Activated naive CD8-positive, alpha-beta T cell (primary cell): ENCODE data around the gene TPR.
"Not testable (repeated sequence)": the region's sequence is repeated elsewhere in the genome, so short reads cannot be mapped to it uniquely, and the experiment has no call there.

ENCODE experiments used
- H3K27ac Mint-ChIP-seq: one replicate; pipeline ENCODE4 v1.8.0; 2021; ENCODE audit warnings: mixed read lengths
- H3K27me3 Mint-ChIP-seq: one replicate; pipeline ENCODE4 v1.8.0; 2021; ENCODE audit warnings: mixed read lengths
- H3K36me3 Mint-ChIP-seq: one replicate; pipeline ENCODE4 v1.8.0; 2021; ENCODE audit warnings: mixed read lengths
- H3K4me1 Mint-ChIP-seq: one replicate; pipeline ENCODE4 v1.8.0; 2021; ENCODE audit warnings: low read depth, mixed read lengths
- H3K4me3 Mint-ChIP-seq: one replicate; pipeline ENCODE4 v1.8.0; 2021; ENCODE audit warnings: mild to moderate bottlenecking, mixed read lengths
- H3K9me3 Mint-ChIP-seq: one replicate; pipeline ENCODE4 v1.8.0; 2021; ENCODE audit warnings: low read depth, mixed read lengths

TPR gene

DNA sequence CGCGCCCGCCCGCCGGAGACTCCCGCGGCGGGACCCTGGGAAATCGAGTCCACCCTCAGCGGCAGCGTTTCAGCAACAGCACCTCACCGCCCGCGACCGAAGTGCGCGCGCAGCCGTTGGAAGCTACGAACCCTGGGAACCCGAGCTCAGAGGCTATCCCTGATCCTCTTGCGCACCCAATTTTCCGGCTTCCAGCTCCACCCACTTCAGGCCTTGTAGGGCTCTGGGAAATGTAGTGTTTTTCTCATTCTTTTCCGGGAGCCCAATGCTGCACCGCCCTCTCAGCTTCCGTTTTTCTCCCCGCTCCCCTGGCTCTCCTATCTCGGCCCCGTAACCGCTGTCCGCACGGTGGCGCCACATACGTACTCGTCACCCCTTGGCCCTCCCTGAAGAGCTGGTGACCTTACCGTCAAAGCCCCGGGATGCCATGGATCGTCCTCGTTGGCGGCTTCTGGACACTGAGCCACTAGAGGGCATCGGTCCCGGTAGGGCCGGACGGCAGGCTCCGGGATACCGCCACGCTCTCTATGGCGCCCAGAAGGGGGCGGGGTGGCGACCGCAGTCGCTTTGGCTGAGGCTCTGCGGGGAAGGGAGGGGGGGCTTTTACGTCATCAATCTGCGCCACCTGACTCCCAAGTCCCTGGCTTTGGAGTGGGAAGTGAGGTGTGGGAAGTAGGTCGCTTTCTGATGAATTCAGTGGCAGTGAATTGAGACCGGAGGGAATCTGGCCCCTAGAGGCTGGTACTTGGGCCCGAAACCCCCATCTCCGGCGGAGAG, at the start of gene TPR, which contains the start of gene ODR4:
Gene TPR, minus strand, starts transcription at position 102 of the 777 bp plus-strand sequence. CDS start 225 bp downstream, outside the sequence.
Gene ODR4, plus strand, starts transcription at position 687 of the 777 bp plus-strand sequence. CDS start 3,948 bp downstream, outside the sequence.
- peaks cover 47% of the 10 kb centered on the region for H3K4me1 Mint-ChIP-seq

DNA sequence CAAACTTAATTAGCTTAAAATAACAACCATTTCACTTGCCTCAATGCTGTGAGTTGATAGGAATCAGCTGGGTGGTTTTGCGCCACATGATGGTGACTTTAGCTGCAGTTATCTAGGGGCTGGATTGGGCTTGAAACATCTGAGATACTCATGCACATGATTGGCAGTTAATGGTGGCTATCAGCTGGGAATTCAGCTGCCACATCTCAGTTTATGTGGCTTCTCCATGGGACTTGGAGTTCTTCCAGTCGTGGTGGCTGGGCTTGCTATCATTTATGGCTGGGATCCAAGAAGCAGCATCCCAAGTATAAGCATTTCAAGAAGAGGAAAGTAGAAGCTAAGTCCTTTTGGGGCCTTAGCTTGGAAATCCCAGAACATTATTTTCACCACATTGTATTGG, 49.5 kb upstream of the TPR start:
- H3K4me3 Mint-ChIP-seq: no peak overlapping the region
- H3K9me3 Mint-ChIP-seq: no peaks in the 10 kb centered on the region
- peaks cover 8% of the 10 kb centered on the region for H3K4me1 Mint-ChIP-seq
- no peak overlapping the region for H3K27ac Mint-ChIP-seq
- peaks cover 23% of the 10 kb centered on the region for H3K36me3 Mint-ChIP-seq
- H3K27me3 Mint-ChIP-seq: no peaks in the 10 kb centered on the region

More for the DNA sequence above, at the start of gene TPR, which contains the start of gene ODR4:
- peak within 1 kb of the TSS; percentile 95 for H3K27ac Mint-ChIP-seq
- peak within 1 kb of the TSS; percentile 96 for H3K4me3 Mint-ChIP-seq
- H3K36me3 Mint-ChIP-seq: peaks cover 5% of the 10 kb centered on the region
- no peaks in the 10 kb centered on the region for H3K9me3 Mint-ChIP-seq
- no peaks in the 10 kb centered on the region for H3K27me3 Mint-ChIP-seq

DNA sequence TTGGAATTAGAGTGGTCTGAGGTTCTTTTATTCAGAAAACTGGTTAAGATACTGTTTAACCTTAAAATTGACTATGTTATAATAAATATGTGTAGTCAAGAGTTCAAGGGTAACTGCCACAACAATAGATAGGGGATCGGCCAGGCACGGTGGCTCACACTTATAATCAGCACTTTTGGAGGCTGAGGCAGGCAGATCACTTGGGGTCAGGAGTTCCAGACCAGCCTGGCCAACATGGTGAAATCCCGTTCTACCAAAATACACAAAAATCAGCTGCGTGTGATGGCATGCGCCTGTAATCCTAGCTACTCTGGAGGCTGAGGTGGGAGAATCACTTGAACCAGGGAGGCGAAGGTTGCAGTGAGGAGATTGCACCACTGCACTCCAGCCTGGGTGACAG, 46.4 kb upstream of the TPR start:
- Mint-ChIP-seq H3K4me1 (peaks cover 8% of the 10 kb centered on the region), H3K36me3 (peaks cover 26% of the 10 kb centered on the region), H3K4me3 (no peak overlapping the region), H3K9me3 (no peaks in the 10 kb centered on the region), H3K27ac (no peak overlapping the region), H3K27me3 (no peaks in the 10 kb centered on the region)

DNA sequence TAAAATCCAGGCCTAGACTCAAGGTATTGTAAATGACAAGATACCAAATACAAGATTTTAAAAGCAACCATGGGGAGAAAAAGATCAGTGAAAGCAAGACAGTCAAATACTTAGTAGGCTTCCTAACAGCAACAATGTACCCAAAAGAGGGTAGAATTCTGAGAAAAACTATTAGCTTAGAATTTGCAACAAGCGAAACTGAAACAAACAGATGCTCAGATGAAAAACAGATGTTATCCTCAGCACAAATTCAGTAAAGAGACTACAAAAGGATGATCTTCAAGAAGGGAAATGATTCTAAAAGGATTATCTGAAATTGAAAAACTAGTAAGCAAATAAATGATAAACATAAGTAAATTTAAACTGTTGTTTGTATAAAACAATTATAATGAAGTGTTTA, 45.9 kb upstream of the TPR start:
- peaks cover 8% of the 10 kb centered on the region for H3K4me1 Mint-ChIP-seq
- no peaks in the 10 kb centered on the region for H3K9me3 Mint-ChIP-seq
- no peak overlapping the region for H3K27ac Mint-ChIP-seq
- H3K36me3 Mint-ChIP-seq: peaks cover 23% of the 10 kb centered on the region
- no peaks in the 10 kb centered on the region for H3K27me3 Mint-ChIP-seq
- H3K4me3 Mint-ChIP-seq: no peak overlapping the region

DNA sequence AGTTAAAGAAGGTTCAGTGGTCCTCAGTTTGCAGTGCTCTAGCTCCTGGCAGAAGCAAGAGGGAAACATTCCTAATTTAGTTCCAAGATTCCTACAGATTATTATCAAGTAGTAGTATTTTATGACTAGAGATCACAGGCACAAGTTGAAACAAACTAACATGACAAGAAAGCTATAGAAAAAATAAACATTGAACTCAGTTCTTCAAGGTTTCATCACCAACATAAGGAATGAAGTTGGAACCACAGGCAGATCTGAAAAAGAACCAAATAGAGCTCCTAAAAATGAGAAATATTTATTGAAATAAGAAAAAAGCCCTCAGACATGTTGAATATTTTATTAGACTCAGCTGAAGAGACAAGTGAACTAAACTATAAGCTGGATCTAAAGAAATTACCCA, 45.3 kb upstream of the TPR start:
- no peak overlapping the region for H3K4me3 Mint-ChIP-seq
- no peak overlapping the region for H3K27ac Mint-ChIP-seq
- H3K9me3 Mint-ChIP-seq: no peaks in the 10 kb centered on the region
- no peaks in the 10 kb centered on the region for H3K27me3 Mint-ChIP-seq
- H3K36me3 Mint-ChIP-seq: peaks cover 23% of the 10 kb centered on the region
- peaks cover 8% of the 10 kb centered on the region for H3K4me1 Mint-ChIP-seq

DNA sequence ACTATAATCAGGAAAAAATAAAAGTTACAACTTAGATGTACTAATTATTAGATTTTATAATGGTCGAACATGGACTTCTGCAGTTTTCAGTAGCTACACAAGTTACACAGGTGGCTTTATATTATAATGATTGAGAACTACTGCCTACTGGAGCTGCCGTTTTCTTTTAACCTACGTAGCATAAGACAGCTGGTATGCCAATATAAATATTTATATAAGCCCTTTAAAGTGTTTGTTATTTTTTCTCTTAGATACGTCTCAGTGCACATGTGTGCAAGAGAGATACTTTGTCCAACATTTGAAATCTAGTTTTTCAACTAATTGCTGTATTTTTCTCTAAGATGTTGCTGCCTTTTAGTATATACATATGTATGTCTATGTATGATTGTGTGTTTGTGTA, 43.5 kb upstream of the TPR start:
- peak overlapping the region; percentile 73 for H3K27ac Mint-ChIP-seq
- no peaks in the 10 kb centered on the region for H3K27me3 Mint-ChIP-seq
- peaks cover 8% of the 10 kb centered on the region for H3K4me1 Mint-ChIP-seq
- H3K36me3 Mint-ChIP-seq: peaks cover 23% of the 10 kb centered on the region
- H3K9me3 Mint-ChIP-seq: no peaks in the 10 kb centered on the region
- H3K4me3 Mint-ChIP-seq: no peak overlapping the region

DNA sequence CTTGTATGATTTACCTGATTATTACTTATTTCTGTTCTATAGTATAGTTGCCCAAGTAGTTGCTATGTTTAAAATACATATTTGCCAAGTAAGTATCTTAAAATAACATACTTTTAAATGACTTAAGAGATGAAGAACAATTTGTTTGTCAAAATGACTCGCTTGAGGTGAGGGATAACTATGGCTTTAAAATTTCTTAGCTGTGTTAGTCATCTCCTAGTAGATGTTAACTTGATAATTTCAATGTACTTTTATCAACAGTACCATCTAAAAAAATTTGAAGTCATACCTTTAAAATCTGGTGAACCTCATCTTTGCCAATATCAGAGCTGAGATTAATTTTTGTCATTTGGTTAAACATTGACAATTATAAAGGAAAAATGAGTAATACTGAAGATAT, 38.3 kb upstream of the TPR start:
- Mint-ChIP-seq H3K27me3 (no peaks in the 10 kb centered on the region), H3K36me3 (no peaks in the 10 kb centered on the region), H3K27ac (no peak overlapping the region), H3K4me3 (no peak overlapping the region), H3K4me1 (no peaks in the 10 kb centered on the region), H3K9me3 (no peaks in the 10 kb centered on the region)

DNA sequence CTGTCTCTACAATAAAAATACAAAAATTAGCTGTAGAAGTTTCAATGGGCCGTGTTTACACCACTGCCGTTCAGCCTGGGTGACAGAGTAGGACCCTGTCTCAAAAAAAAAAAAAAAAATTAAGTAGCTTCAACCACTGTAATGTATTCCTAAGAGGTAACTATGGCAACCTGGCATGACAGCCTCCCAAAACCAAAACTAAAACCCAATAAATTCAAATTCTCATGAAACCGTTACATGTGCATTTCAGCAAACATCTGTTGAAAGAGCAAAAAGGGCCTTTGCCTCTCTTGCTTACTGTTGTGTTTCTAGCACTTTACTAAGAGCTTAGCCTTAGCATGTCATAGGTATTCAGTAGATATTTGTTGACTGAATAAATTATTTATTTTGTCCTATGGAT, 34.0 kb upstream of the TPR start:
- H3K4me1 Mint-ChIP-seq: peaks cover 2% of the 10 kb centered on the region
- H3K36me3 Mint-ChIP-seq: peaks cover 6% of the 10 kb centered on the region
- H3K4me3 Mint-ChIP-seq: no peak overlapping the region

DNA sequence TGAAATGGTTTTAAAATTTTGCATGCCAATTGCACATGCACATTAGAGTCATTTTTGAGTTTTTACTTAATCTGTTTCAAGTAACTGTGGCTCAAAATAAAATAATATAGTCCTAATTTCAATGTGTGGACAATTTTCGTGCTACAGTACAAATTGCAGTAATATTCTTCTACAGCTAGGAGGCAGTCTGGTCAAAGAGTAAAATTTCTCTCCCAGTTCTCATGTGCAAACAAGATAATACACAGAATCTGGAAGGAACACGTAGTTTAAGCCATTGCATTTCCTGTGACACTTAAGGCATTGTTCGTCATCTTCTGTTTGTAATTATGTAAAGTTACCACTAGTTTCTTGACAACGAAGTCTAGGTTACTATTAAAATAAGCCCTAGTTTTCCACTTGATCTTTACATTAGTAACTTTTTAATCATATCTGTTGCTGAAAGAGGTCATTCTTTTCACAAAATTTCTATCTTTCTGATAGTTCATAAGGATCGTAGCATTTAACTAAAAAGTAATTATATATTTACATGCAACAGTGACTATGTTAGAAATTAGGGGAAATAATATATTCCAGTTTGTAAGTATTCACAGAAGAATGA, 29.5 kb upstream of the TPR start:
- Mint-ChIP-seq H3K4me1 (peaks cover 2% of the 10 kb centered on the region), H3K9me3 (no peaks in the 10 kb centered on the region), H3K27ac (no peak overlapping the region), H3K27me3 (no peaks in the 10 kb centered on the region), H3K4me3 (no peak overlapping the region), H3K36me3 (peaks cover 9% of the 10 kb centered on the region)

More for the DNA sequence above, 34.0 kb upstream of the TPR start:
- Mint-ChIP-seq H3K9me3 (no peaks in the 10 kb centered on the region), H3K27me3 (no peaks in the 10 kb centered on the region), H3K27ac (no peak overlapping the region)

DNA sequence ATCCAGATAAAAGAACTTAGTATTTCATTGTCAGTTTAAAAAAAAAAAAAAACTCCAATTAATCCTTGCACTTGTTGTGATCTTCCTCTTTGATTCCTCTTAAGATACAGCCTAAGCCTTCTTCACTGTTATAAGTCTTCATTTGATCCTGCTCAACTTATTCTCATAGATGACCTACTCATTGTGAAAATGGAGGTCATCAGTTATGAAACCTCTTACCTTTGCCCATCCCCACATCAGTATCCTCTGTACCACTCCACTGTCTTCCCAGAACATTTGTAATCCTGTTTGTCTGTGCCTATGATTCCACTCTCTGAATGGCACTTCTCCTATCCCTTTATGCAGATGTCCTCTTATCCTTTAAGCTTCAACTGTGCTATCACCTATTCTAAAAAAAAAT, 28.6 kb upstream of the TPR start:
- Mint-ChIP-seq H3K4me1 (peaks cover 2% of the 10 kb centered on the region), H3K9me3 (no peaks in the 10 kb centered on the region), H3K27ac (no peak overlapping the region), H3K27me3 (no peaks in the 10 kb centered on the region), H3K36me3 (peaks cover 11% of the 10 kb centered on the region), H3K4me3 (no peak overlapping the region)

DNA sequence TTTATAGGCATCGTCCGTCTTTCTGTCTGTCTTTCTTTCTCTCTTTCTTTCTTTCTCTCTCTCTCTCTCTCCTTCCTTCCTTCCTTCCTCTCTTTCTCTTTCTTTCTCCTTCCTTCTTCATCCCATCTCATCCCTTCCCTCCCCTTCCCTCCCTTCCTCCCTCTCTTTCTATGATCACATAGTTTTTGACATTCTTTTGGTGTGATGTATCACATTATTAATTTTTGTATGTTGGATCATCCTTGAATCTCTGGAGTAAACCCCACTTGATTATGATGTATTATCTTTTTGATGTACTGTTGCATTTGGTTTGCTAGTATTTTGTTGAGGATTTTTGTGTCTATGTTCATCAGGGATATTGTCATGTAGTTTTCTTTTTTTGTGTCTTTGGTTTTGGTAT, 26.4 kb upstream of the TPR start:
- H3K27ac Mint-ChIP-seq, H3K27me3 Mint-ChIP-seq, H3K36me3 Mint-ChIP-seq, H3K9me3 Mint-ChIP-seq, H3K4me3 Mint-ChIP-seq, H3K4me1 Mint-ChIP-seq: not testable (repeated sequence)

DNA sequence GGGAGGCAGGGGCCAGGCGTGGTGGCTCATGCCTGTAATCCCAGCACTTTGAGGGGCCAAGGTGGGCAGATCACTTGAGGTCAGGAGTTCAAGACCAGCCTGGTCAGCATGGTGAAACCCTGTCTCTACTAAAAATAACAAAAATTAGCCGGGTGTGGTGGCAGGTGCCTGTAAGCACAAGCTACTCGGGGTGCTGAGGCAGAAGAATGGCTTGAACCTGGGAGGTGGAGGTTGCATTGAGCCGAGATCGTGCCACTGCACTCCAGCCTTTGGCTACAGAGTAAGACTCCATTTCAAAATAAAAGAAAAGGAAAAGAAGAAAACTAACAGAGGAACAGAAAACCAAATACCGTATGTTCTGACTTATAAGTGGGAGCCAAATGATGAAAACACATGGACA, 17.7 kb upstream of the TPR start:
- H3K27ac Mint-ChIP-seq, H3K27me3 Mint-ChIP-seq, H3K4me3 Mint-ChIP-seq, H3K4me1 Mint-ChIP-seq, H3K36me3 Mint-ChIP-seq, H3K9me3 Mint-ChIP-seq: not testable (repeated sequence)

DNA sequence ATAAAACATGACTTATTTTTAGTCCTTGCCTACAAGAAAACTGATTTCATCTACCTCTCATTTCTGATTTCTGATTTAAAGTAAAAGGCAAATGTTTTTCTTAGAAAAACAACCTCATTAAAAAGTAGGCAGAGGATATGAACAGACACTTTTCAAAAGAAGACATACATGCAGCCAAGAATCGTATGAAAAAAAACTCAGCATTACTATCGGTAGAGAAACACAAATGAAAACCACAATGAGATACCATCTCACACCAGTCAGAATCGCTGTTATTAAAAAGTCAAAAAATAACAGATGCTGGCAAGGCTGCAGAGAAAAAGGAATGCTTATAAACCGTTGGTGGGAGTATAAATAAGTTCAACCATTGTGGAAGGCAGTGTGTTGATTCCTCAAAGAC, 16.8 kb upstream of the TPR start:
- Mint-ChIP-seq H3K27ac (no peak overlapping the region), H3K27me3 (no peaks in the 10 kb centered on the region), H3K36me3 (peaks cover 7% of the 10 kb centered on the region), H3K4me1 (no peaks in the 10 kb centered on the region), H3K9me3 (no peaks in the 10 kb centered on the region), H3K4me3 (no peak overlapping the region)

DNA sequence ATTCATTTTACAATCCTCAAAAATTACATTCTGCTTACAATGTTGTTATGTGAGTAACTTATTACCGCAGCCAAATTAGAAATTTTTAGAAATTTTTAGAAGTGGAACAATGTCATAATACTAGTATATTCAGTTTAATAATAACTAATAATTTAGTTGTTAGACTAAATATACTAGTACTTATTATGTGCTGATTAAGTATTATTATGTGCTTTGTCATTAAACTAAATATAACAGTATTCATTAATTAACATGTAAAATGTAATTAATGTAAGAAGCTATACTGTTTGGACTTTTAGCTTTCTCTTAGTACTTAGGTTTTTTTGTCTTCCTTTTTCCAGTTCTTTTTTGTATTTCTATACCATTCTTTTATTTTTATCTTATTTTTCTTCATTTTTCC, 15.9 kb upstream of the TPR start:
- Mint-ChIP-seq H3K27me3 (no peaks in the 10 kb centered on the region), H3K9me3 (no peaks in the 10 kb centered on the region), H3K27ac (no peak overlapping the region), H3K4me3 (no peak overlapping the region), H3K4me1 (no peaks in the 10 kb centered on the region), H3K36me3 (peaks cover 7% of the 10 kb centered on the region)

DNA sequence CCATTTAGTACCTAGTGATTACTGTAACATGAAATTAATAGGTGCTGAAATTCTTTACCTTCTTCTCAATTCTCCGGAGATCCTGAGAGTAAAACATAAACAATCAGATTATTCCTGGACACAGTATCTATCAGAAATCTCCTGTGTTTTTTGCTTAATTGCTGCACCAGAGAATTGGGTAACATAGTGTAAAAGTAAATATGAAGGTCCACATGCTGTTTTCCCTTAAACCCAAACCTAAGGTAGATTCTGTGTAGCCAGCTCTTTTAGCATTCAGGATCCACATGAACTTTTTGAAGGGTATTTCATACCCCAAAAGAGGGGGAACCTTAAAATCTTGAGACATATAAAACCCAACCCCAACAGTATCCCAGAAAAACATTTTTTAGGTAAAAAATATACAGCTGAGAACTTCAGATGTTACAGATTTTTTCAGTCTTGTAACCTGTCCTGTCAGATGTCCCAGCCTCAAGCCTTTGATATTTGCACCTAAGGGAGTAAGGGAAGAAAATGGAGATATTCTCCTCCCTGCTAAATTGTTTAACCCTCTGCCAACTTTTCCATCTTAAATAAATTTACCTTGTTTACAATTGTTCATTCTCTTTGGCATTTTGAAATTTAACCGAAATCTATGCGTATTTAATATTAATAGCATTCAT, 11.8 kb upstream of the TPR start:
- Mint-ChIP-seq H3K27me3 (no peaks in the 10 kb centered on the region), H3K36me3 (peaks cover 3% of the 10 kb centered on the region), H3K27ac (no peak overlapping the region)

More for the DNA sequence above, 11.8 kb upstream of the TPR start:
- no peak overlapping the region for H3K4me3 Mint-ChIP-seq
- H3K9me3 Mint-ChIP-seq: no peaks in the 10 kb centered on the region
- peaks cover 1% of the 10 kb centered on the region for H3K4me1 Mint-ChIP-seq
